H9 (cell line): ENCODE data around the gene EEF1A2. TPM values are rescaled to one million over a fixed set of nuclear protein-coding genes. Genes with fewer than 3 reads are reported as not detected.

Experiments used
- DNase-seq: peaks from one replicate; pipeline ENCODE4 v3.0.0-alpha.2; 2017
- H2AFZ ChIP-seq: one replicate; pipeline ENCODE4 v1.6.1; 2013; ENCODE audit warnings: mild to moderate bottlenecking, low read length, control low read depth, moderate library complexity
- H2AK5ac ChIP-seq: 2 replicates; pipeline ENCODE4 v1.6.1; 2013; ENCODE audit warnings: low read length, control low read depth, mixed read lengths; ENCODE audit not compliant: insufficient read length
- H2BK120ac ChIP-seq: one replicate; pipeline ENCODE4 v1.6.1; 2013; ENCODE audit warnings: low read depth, mild to moderate bottlenecking, low read length, control low read depth, inconsistent platforms; ENCODE audit not compliant: poor library complexity, severe bottlenecking
- H2BK12ac ChIP-seq: 2 replicates; pipeline ENCODE4 v1.6.1; 2013; ENCODE audit warnings: low read length, control low read depth, mixed read lengths, low read depth; ENCODE audit not compliant: insufficient read length
- H2BK15ac ChIP-seq: 2 replicates; pipeline ENCODE4 v1.6.1; 2013; ENCODE audit warnings: low read depth, low read length, control low read depth
- H2BK20ac ChIP-seq: one replicate; pipeline ENCODE4 v1.6.1; 2013; ENCODE audit warnings: low read depth, mild to moderate bottlenecking, low read length, control low read depth, inconsistent platforms; ENCODE audit not compliant: poor library complexity, severe bottlenecking
- H2BK5ac ChIP-seq: 2 replicates; pipeline ENCODE4 v1.6.1; 2013; ENCODE audit warnings: low read length, control low read depth, mixed read lengths; ENCODE audit not compliant: insufficient read length
- H3K14ac ChIP-seq: 2 replicates; pipeline ENCODE4 v1.6.1; 2013; ENCODE audit warnings: low read length, control low read depth; ENCODE audit not compliant: insufficient read depth
- H3K18ac ChIP-seq: 2 replicates; pipeline ENCODE4 v1.6.1; 2013; ENCODE audit warnings: low read depth, mild to moderate bottlenecking, mixed read lengths, low read length, control low read depth; ENCODE audit not compliant: insufficient read length
- H3K23ac ChIP-seq: 2 replicates; pipeline ENCODE4 v1.6.1; 2013; ENCODE audit warnings: low read length, control low read depth, mixed read lengths, low read depth; ENCODE audit not compliant: insufficient read length
- H3K23me2 ChIP-seq: 2 replicates; pipeline ENCODE4 v1.6.1; 2013; ENCODE audit warnings: low read depth, mild to moderate bottlenecking, mixed read lengths, low read length, control low read depth; ENCODE audit not compliant: insufficient read length, poor library complexity, severe bottlenecking
- H3K27ac ChIP-seq: 2 replicates; pipeline ENCODE4 v1.5.1; 2013; ENCODE audit warnings: low read length, control low read depth, mixed read lengths, low read depth; ENCODE audit not compliant: insufficient read length
- H3K27me3 ChIP-seq: 2 replicates; pipeline ENCODE4 v1.6.1; 2013; ENCODE audit warnings: low read length, control low read depth, inconsistent platforms; ENCODE audit not compliant: insufficient read depth
- H3K4ac ChIP-seq: 2 replicates; pipeline ENCODE4 v1.6.1; 2013; ENCODE audit warnings: low read depth, mild to moderate bottlenecking, control low read depth, inconsistent platforms, low read length, moderate library complexity
- H3K4me1 ChIP-seq: 2 replicates; pipeline ENCODE4 v1.6.1; 2013; ENCODE audit warnings: low read length, control low read depth, inconsistent platforms; ENCODE audit not compliant: insufficient read depth
- H3K4me2 ChIP-seq: 2 replicates; pipeline ENCODE4 v1.6.1; 2013; ENCODE audit warnings: low read length, control low read depth, mixed read lengths; ENCODE audit not compliant: insufficient read length, insufficient read depth
- H3K56ac ChIP-seq: 2 replicates; pipeline ENCODE4 v1.6.1; 2013; ENCODE audit warnings: low read depth, mild to moderate bottlenecking, mixed read lengths, low read length, control low read depth; ENCODE audit not compliant: insufficient read length
- H3K79me1 ChIP-seq: 2 replicates; pipeline ENCODE4 v1.6.1; 2013; ENCODE audit warnings: low read depth, mild to moderate bottlenecking, moderate library complexity, low read length, control low read depth, inconsistent platforms; ENCODE audit not compliant: insufficient read depth, poor library complexity, severe bottlenecking
- H3K79me2 ChIP-seq: 2 replicates; pipeline ENCODE4 v1.6.1; 2013; ENCODE audit warnings: low read length, control low read depth, inconsistent platforms; ENCODE audit not compliant: insufficient read depth
- H3K9ac ChIP-seq: 2 replicates; pipeline ENCODE4 v1.6.1; 2013; ENCODE audit warnings: low read length, control low read depth, mixed read lengths; ENCODE audit not compliant: insufficient read length; ENCODE audit errors: extremely low read depth
- H3K9me3 ChIP-seq: one replicate; pipeline ENCODE4 v1.6.1; 2013; ENCODE audit warnings: low read depth, low read length, inconsistent platforms; ENCODE audit not compliant: control insufficient read depth
- H3T11ph ChIP-seq: one replicate; pipeline ENCODE4 v1.6.1; 2013; ENCODE audit warnings: mild to moderate bottlenecking, low read length, control low read depth, inconsistent platforms
- H4K20me1 ChIP-seq: one replicate; pipeline ENCODE4 v1.6.1; 2013; ENCODE audit not compliant: control insufficient read depth, insufficient read length, insufficient read depth
- H4K5ac ChIP-seq: 2 replicates; pipeline ENCODE4 v1.6.1; 2013; ENCODE audit warnings: low read depth, mild to moderate bottlenecking, mixed read lengths, low read length, control low read depth; ENCODE audit not compliant: insufficient read length
- H4K8ac ChIP-seq: replicated peaks from 2 replicates; pipeline ENCODE4 v1.6.1; 2013; ENCODE audit warnings: low read length, control low read depth, mixed read lengths, low read depth; ENCODE audit not compliant: insufficient read length
- H4K91ac ChIP-seq: 2 replicates; pipeline ENCODE4 v1.6.1; 2013; ENCODE audit warnings: low read depth, mild to moderate bottlenecking, moderate library complexity, mixed read lengths, low read length, control low read depth; ENCODE audit not compliant: insufficient read length
- H3K27ac Mint-ChIP-seq, 3 experiments: 2 replicates in 2 of 3; 3 replicates in 1 of 3; pipeline ENCODE4 v1.8.0; 2020 to 2021; ENCODE audit warnings: mixed read lengths in 3 of 3, mild to moderate bottlenecking in 1 of 3, moderate library complexity in 1 of 3
- H3K27me3 Mint-ChIP-seq: 2 replicates; pipeline ENCODE4 v1.8.0; 2021; ENCODE audit warnings: low read depth, mild to moderate bottlenecking, moderate library complexity, mixed read lengths
- H3K36me3 Mint-ChIP-seq, 3 experiments: 2 replicates in 2 of 3; 3 replicates in 1 of 3; pipeline ENCODE4 v1.8.0; 2020 to 2021; ENCODE audit warnings: low read depth in 3 of 3, mixed read lengths in 3 of 3; ENCODE audit not compliant: insufficient read depth in 1 of 3
- H3K4me1 Mint-ChIP-seq, 2 experiments: 2 replicates each; pipeline ENCODE4 v1.8.0; 2020; ENCODE audit warnings: mixed read lengths in 2 of 2
- H3K4me3 Mint-ChIP-seq, 2 experiments: 2 replicates in 1 of 2; 3 replicates in 1 of 2; pipeline ENCODE4 v1.8.0; 2020 to 2021; ENCODE audit warnings: mild to moderate bottlenecking in 2 of 2, mixed read lengths in 2 of 2, moderate library complexity in 1 of 2
- H3K9me3 Mint-ChIP-seq, 2 experiments: 2 replicates in 1 of 2; 3 replicates in 1 of 2; pipeline ENCODE4 v1.8.0; 2020; ENCODE audit warnings: mild to moderate bottlenecking in 2 of 2, mixed read lengths in 2 of 2, moderate library complexity in 1 of 2
- CTCF ChIP-seq: fragments of 200-600 bp; sonication (generic); conservative IDR thresholded peaks from 3 replicates; pipeline ENCODE4 v1.8.0; 2021; ENCODE audit warnings: antibody characterized with exemption, mild to moderate bottlenecking
- WGBS: extraction: QIAGEN DNeasy Blood & Tissue Kit; methylation state at CpG from one replicate; pipeline ENCODE4 v1.1.7; 2013; ENCODE audit warnings: missing lambda C conversion rate, low lambda C conversion rate, mixed read lengths; ENCODE audit not compliant: insufficient read length; ENCODE audit errors: extremely low coverage; 5-methylcytosine and 5-hydroxymethylcytosine counted together
- total RNA-seq: library from RNA; stranded (reverse); gene quantifications from 2 replicates; pipeline ENCODE4 v1.2.1, GENCODE V29; 2021

EEF1A2 gene
- total RNA-seq, 1 experiment from 2014 or later = 27.4 TPM

GRCh38 chr20:63505281-63505680, 6.4 kb upstream of the EEF1A2 start:
- peaks cover 0 to 24% (median 0%) of the 10 kb centered on the region in 3 experiments; a peak in 3 of 7 replicates for H3K36me3 Mint-ChIP-seq
- Histone ChIP-seq H2BK5ac (no peak overlapping the region), H4K5ac (no peak overlapping the region), H3K79me1 (no peaks in the 10 kb centered on the region), H3K79me2 (no peaks in the 10 kb centered on the region), H4K20me1 (peaks cover 2% of the 10 kb centered on the region), H3K4ac (no peak overlapping the region), H2BK12ac (no peak overlapping the region), H3K23me2 (no peaks in the 10 kb centered on the region), H2BK120ac (no peak overlapping the region), H3K9me3 (no peaks in the 10 kb centered on the region), H2AK5ac (no peak overlapping the region), H3K18ac (no peak overlapping the region), H3K23ac (no peak overlapping the region), H3K27ac (no peak overlapping the region), H3T11ph (no peak overlapping the region), H2BK20ac (no peak overlapping the region), H2AFZ (no peak overlapping the region), H3K27me3 (no peaks in the 10 kb centered on the region; the same call in 1 of the 2 replicates), H3K56ac (no peak overlapping the region), H3K14ac (no peak overlapping the region), H3K4me2 (no peak overlapping the region), H2BK15ac (no peak overlapping the region), H3K4me1 (no peaks in the 10 kb centered on the region), H4K91ac (no peak overlapping the region), H4K8ac (no peak overlapping the region), H3K9ac (no peak overlapping the region)
- H3K9me3 Mint-ChIP-seq = peaks cover 11 to 34% of the 10 kb centered on the region in 2 experiments; a peak in 4 of 5 replicates
- no peak overlapping the region for H3K4me3 Mint-ChIP-seq
- DNase-seq = no peak
- H3K4me1 Mint-ChIP-seq = no peaks in the 10 kb centered on the region
- WGBS = no CpG with 5 or more reads among the region's 8 CpGs
- TF ChIP-seq CTCF = no peak
- no peak overlapping the region for H3K27ac Mint-ChIP-seq
- peaks cover 61% of the 10 kb centered on the region for H3K27me3 Mint-ChIP-seq
